Measurements from ENCODE around the gene IMMP1L. TPM values are rescaled to one million over a fixed set of nuclear protein-coding genes. Genes with fewer than 3 reads are reported as not detected.

IMMP1L gene
- total and polyA plus RNA-seq, 2 donors (not counting 1 experiment from before 2014, with no cell fraction given): 14.3 to 16.5 TPM

DNA sequence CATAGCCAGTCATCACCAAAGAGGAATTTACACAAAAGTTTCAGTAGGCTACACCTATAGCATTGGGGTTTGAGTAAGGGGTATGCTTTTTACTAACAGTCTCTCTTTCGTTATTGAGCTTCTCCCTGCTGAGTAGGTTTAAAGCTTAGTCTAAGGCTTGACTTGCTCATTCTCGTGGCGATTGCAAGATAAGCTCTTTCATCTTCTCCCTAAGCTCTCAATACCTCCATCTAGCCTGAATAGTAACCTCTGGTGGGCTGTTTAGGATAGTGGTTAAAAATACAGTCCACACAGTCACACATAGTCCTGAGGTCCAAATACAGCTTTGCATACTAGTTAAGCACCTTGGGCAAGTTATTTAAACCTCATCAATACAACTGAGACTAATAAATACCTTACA lies 65.6 kb downstream of the IMMP1L start:
- H3K4me3 ChIP-seq (ENCODE audit: control extremely low read depth in 1 of 5, extremely low read depth in 1 of 5, insufficient read depth in 1 of 5, low read depth in 2 of 5, low read length in 4 of 5): no peak overlapping the region
- ChIA-PET CTCF (no interaction called here), POLR2A (no interaction called here)
- no CpG with 5 or more reads among the region's 3 CpGs for WGBS (ENCODE audit: insufficient coverage)
- no peak overlapping the region for H3K4me2 ChIP-seq (replicated peaks; ENCODE audit: low read depth, low read length, poor library complexity, severe bottlenecking)
- Mint-ChIP-seq H3K27me3 (no peaks in the 10 kb centered on the region), H3K27ac (no peak overlapping the region), H3K4me3 (no peak overlapping the region), H3K9me3 (ENCODE audit: insufficient read depth) (no peaks in the 10 kb centered on the region), H3K4me1 (no peaks in the 10 kb centered on the region)
- no peak overlapping the region for H3K9ac ChIP-seq (ENCODE audit: low read length)
- ATAC-seq (ENCODE audit: low read depth): no peak
- H2AFZ ChIP-seq (ENCODE audit: insufficient read depth, low read depth, low read length, poor library complexity, severe bottlenecking): no peak overlapping the region
- no peaks in the 10 kb centered on the region for H4K20me1 ChIP-seq (ENCODE audit: control insufficient read depth, insufficient read depth, low read length, poor library complexity, severe bottlenecking)
- H3K36me3 ChIP-seq (replicated peaks in 1 of 2; ENCODE audit: control extremely low read depth in 1 of 2, control insufficient read depth in 1 of 2, extremely low read depth in 1 of 2, insufficient read depth in 2 of 2, low read length in 1 of 2): no peaks in the 10 kb centered on the region
- no peaks in the 10 kb centered on the region for H3K27me3 ChIP-seq (replicated peaks in 1 of 4; ENCODE audit: control extremely low read depth in 1 of 4, control insufficient read depth in 3 of 4, insufficient read depth in 4 of 4, low read length in 3 of 4)
- intact Hi-C loops (cut with micrococcal nuclease): no loop called here
- TF ChIP-seq EZH2 (IDR thresholded peaks at IDR 0.05; ENCODE audit: borderline replicate concordance, insufficient read depth, low read depth, low read length, poor library complexity, severe bottlenecking): no peak
- no peak for TF ChIP-seq CTCF (IDR thresholded peaks at IDR 0.05)
- no peak for DNase-seq
- no peaks in the 10 kb centered on the region for H3K9me3 ChIP-seq (ENCODE audit: control extremely low read depth in 1 of 3, control insufficient read depth in 2 of 3, insufficient read depth in 1 of 3, low read length in 2 of 3)
- H3K27ac ChIP-seq (ENCODE audit: low read length in 2 of 2): no peak overlapping the region
- H3K79me2 ChIP-seq (ENCODE audit: control insufficient read depth, insufficient read depth, low read length): no peaks in the 10 kb centered on the region
- no peaks in the 10 kb centered on the region for H3K4me1 ChIP-seq (ENCODE audit: control insufficient read depth in 2 of 2, insufficient read depth in 2 of 2, low read length in 2 of 2)

DNA sequence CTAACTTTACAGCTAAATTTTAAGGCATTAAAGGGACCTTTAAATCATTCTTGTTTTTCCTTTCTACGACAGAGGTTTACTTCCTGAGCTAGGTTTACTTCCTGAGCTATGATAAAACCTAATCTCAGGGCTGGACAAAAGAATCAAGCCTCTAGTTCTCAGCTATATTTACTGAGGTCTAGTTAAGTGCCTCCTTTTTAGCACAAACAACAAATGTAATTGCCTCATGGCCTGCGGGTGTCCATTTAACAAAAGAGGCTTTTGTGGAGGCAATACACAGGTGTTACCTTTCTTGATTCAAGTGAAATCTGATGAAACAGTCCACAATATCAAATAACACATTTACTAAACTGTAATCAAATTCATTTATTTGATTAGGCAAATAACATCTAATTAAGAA lies 67.3 kb downstream of the IMMP1L start:
- H2AFZ ChIP-seq (ENCODE audit: insufficient read depth, low read depth, low read length, poor library complexity, severe bottlenecking): no peak overlapping the region
- no peaks in the 10 kb centered on the region for H3K79me2 ChIP-seq (ENCODE audit: control insufficient read depth, insufficient read depth, low read length)
- H3K9me3 ChIP-seq (ENCODE audit: control extremely low read depth in 1 of 3, control insufficient read depth in 2 of 3, insufficient read depth in 1 of 3, low read length in 2 of 3): no peaks in the 10 kb centered on the region
- Mint-ChIP-seq H3K9me3 (ENCODE audit: insufficient read depth) (no peaks in the 10 kb centered on the region), H3K4me1 (no peaks in the 10 kb centered on the region), H3K27me3 (no peaks in the 10 kb centered on the region), H3K27ac (no peak overlapping the region), H3K4me3 (no peak overlapping the region)
- no peaks in the 10 kb centered on the region for H3K4me1 ChIP-seq (ENCODE audit: control insufficient read depth in 2 of 2, insufficient read depth in 2 of 2, low read length in 2 of 2)
- H3K36me3 ChIP-seq (replicated peaks in 1 of 2; ENCODE audit: control extremely low read depth in 1 of 2, control insufficient read depth in 1 of 2, extremely low read depth in 1 of 2, insufficient read depth in 2 of 2, low read length in 1 of 2): no peaks in the 10 kb centered on the region
- CTCF ChIA-PET: no interaction called here
- WGBS (ENCODE audit: insufficient coverage): 40% methylated on average over 1 of the region's 2 CpGs
- TF ChIP-seq EZH2 (IDR thresholded peaks at IDR 0.05; ENCODE audit: borderline replicate concordance, insufficient read depth, low read depth, low read length, poor library complexity, severe bottlenecking) (no peak), CTCF (IDR thresholded peaks at IDR 0.05) (no peak)
- H4K20me1 ChIP-seq (ENCODE audit: control insufficient read depth, insufficient read depth, low read length, poor library complexity, severe bottlenecking): no peaks in the 10 kb centered on the region
- ATAC-seq (ENCODE audit: low read depth) (no peak), DNase-seq (no peak)
- POLR2A ChIA-PET: no interaction called here
- H3K4me2 ChIP-seq (replicated peaks; ENCODE audit: low read depth, low read length, poor library complexity, severe bottlenecking): no peak overlapping the region
- H3K4me3 ChIP-seq (ENCODE audit: control extremely low read depth in 1 of 5, extremely low read depth in 1 of 5, insufficient read depth in 1 of 5, low read depth in 2 of 5, low read length in 4 of 5): no peak overlapping the region
- intact Hi-C loops (cut with micrococcal nuclease): no loop called here
- no peaks in the 10 kb centered on the region for H3K27me3 ChIP-seq (replicated peaks in 1 of 4; ENCODE audit: control extremely low read depth in 1 of 4, control insufficient read depth in 3 of 4, insufficient read depth in 4 of 4, low read length in 3 of 4)
- H3K27ac ChIP-seq (ENCODE audit: low read length in 2 of 2): no peak overlapping the region
- no peak overlapping the region for H3K9ac ChIP-seq (ENCODE audit: low read length)

All from B cell (primary cell).